Spinal cord (tissue), 10 donors: ENCODE measurements around the gene MRPS25. TPM values are rescaled to one million over a fixed set of nuclear protein-coding genes. Genes with fewer than 3 reads are reported as not detected.

Source experiments
- DNase-seq, 6 donors: peaks; one replicate each; pipeline versions ENCODE4 v3.0.0 to v3.0.0-alpha.2; 2013 to 2015; ENCODE audit warnings: low spot score in 6 of 6, low read depth in 4 of 6
- H3K27ac ChIP-seq: one replicate; pipeline ENCODE4 v1.5.1; 2013; ENCODE audit warnings: low read depth, low read length, control low read depth
- H3K27me3 ChIP-seq: one replicate; pipeline ENCODE4 v1.6.1; 2013; ENCODE audit warnings: low read length; ENCODE audit not compliant: control insufficient read depth, insufficient read depth
- H3K36me3 ChIP-seq: one replicate; pipeline ENCODE4 v1.6.1; 2013; ENCODE audit warnings: low read length; ENCODE audit not compliant: control insufficient read depth, insufficient read depth
- H3K4me1 ChIP-seq: one replicate; pipeline ENCODE4 v1.6.1; 2013; ENCODE audit warnings: low read length; ENCODE audit not compliant: control insufficient read depth, insufficient read depth
- H3K4me3 ChIP-seq: one replicate; pipeline ENCODE4 v1.5.1; 2013; ENCODE audit warnings: low read depth, low read length, control low read depth
- H3K9me3 ChIP-seq: one replicate; pipeline ENCODE4 v1.6.1; 2013; ENCODE audit warnings: low read length; ENCODE audit not compliant: control insufficient read depth, insufficient read depth
- WGBS: methylation state at CpG from one replicate; pipeline ENCODE4 v1.1.5; 2013; ENCODE audit warnings: missing lambda C conversion rate; ENCODE audit not compliant: insufficient coverage; 5-methylcytosine and 5-hydroxymethylcytosine counted together
- polyA plus RNA-seq, 2 donors: library from polyadenylated mRNA; unstranded; fragments of 120-200 nt; gene quantifications; one replicate each; pipeline ENCODE4 v1.2.1, GENCODE V29; 2013; ENCODE audit not compliant: insufficient read length in 2 of 2
- total RNA-seq, 2 donors: library from RNA; depleted of rRNA in 1 of 2; stranded (reverse); fragments of 120-200 nt in 1 of 2; fragments of >200 nt in 1 of 2; gene quantifications; one replicate each; pipeline versions ENCODE4 v1.2.3 to v1.2.4, GENCODE V29; 2013 to 2014
- donor health status: healthy.

The MRPS25 gene
- total and polyA plus RNA-seq, 4 donors = 21.1 to 97.4 (median 59.4) TPM

- 31% methylated on average over 3 of the region's 4 CpGs for WGBS
- Histone ChIP-seq H3K27ac (no peak overlapping the region), H3K36me3 (no peaks in the 10 kb centered on the region), H3K9me3 (no peaks in the 10 kb centered on the region), H3K27me3 (no peaks in the 10 kb centered on the region), H3K4me3 (no peak overlapping the region), H3K4me1 (peaks cover 13% of the 10 kb centered on the region)
- DNase-seq = peak in 1 of 6 donors; percentile 63
Observed at GRCh38 chr3:15102256-15102655, 37.1 kb upstream of the MRPS25 start.

DNA sequence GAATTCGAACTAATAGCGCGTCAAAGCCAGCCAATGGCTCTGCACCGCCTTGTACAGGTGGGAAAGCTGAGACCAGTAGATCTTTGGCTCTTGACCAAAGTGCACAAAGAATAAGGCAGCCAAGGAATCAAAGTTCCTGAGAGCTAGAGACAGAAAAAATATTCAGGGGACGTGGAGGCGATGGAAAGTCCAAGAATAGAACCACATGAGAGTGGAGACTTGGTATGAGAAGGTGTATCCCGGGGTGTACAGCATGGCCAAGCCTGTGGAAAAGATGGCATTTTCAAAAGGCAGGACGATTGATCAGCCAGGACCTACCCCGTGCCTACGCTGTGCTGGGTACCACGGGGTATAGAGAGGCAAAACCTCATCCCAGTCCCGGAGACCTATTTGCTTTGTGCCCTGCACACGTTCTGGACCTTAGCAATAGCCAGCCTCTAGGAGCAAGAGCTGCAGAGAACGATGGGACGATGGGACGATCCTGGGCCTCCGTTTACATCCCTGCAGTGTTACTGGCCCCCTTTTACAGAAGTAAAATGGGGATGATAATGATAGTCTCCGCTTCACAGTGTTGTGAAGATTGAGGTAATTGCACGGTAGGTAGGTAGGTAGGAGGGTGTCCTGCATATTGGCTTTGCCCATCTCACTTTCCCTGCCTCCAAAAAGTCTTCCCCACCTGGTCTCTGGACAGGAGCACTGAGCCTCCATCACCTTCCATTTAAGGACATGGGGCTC is 34.4 kb upstream of the MRPS25 start:
- Histone ChIP-seq H3K27ac (peak overlapping the region; percentile 74), H3K9me3 (no peaks in the 10 kb centered on the region), H3K36me3 (peaks cover 8% of the 10 kb centered on the region), H3K4me3 (peak overlapping the region; percentile 89), H3K27me3 (no peaks in the 10 kb centered on the region), H3K4me1 (peaks cover 17% of the 10 kb centered on the region)
- DNase-seq = no peak
- 5% methylated on average over 16 of the region's 19 CpGs for WGBS

DNA sequence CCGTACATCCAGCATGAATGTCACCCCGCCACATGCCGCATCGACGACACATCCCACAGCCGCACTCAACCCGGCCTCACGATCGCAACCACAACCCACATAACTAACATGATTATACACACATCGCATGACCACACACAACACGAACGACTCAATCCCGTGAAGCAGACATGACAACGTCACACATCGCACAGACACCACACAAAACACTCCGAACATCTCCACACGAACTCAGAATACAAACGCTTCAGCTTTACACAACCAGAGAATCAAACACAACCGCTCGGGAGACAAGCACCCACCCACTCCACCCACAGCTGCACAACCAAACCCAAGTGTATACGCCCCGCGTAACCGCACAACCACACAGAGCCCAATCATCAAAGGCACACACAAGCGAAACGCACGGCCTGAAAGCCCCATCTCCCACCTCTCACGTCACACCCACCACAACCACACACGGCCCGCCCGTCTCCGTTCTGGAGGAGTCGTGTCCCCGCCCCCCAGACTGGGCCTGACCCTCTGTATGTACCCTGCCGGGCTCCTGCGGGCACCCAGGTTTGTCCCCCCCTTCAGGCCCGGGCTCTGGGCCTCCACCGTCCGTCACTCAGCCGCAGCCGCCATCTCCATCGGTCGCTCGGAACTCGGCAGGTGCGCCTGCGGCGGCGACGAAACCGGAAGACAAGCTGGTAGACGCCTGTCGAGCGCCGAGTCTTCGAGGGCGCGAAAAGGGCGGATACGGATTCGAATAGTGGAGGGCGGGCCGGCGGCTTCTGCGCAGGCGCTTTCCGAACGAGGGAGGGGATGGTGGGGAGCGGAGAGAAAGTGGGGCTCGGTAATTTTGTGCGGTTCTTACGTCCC is 33.6 kb upstream of the MRPS25 start, which contains the start of gene RBSN:
Gene RBSN, minus strand, starts transcription at position 646 of the 861 bp plus-strand sequence. CDS start 3,028 bp downstream, outside the sequence.
- Histone ChIP-seq H3K27me3 (no peaks in the 10 kb centered on the region), H3K4me3 (peak within 1 kb of the TSS; percentile 89), H3K36me3 (peaks cover 14% of the 10 kb centered on the region), H3K9me3 (no peaks in the 10 kb centered on the region), H3K27ac (peak within 1 kb of the TSS; percentile 78), H3K4me1 (peaks cover 17% of the 10 kb centered on the region)
- peak; percentile 85 to 99 (median 94) for DNase-seq
- WGBS = under 1% methylated on average over 71 of the region's 72 CpGs

DNA sequence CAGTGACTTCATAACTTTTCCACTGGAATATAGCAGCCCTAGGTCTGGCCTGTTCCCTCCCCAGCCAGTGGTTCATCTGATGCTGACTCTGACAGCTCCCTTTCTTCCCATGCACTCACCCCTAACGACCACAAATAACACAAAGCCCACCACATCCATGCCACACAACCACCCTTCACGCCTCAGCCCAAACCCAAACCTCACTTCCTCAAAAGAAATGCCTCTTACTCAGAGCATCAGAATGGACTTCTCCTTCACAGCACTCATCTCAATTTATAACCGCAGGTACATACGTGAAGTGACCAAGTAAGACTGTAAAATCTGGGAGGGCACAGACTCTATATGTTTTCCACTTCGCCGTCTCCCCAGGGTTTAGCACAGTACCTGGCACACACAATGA is 32.8 kb upstream of the MRPS25 start:
- peak in 1 of 6 donors; percentile 4 for DNase-seq
- H3K4me3 ChIP-seq = peak overlapping the region; percentile 89
- WGBS = 41% methylated on average over 6 of the region's 6 CpGs

DNA sequence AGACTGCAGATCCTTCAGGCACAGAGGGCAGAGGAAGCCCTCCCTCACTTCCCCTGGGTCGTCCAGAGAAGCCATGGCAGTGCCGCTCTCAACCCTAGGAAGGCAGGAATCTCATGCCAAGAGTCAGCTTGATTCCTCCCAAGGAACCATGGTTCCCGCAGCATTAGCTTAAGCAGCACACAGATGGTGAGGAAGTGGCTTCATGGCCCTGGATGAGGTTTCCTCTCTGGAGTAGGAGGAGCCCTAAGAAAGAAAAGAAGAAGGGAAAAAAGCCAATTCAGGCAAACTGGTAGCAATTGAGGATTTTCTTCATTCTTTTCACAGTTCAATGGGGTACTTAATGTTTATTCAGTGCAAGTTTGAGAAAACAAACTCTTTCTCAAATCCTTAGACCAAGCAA is 30.9 kb upstream of the MRPS25 start:
- peaks cover 17% of the 10 kb centered on the region for H3K4me1 ChIP-seq
- DNase-seq = peak in 1 of 6 donors; percentile 9
- no peak overlapping the region for H3K4me3 ChIP-seq
- H3K36me3 ChIP-seq = peaks cover 24% of the 10 kb centered on the region
- no peaks in the 10 kb centered on the region for H3K9me3 ChIP-seq
- H3K27ac ChIP-seq = no peak overlapping the region
- WGBS = 56% methylated on average over 2 of the region's 3 CpGs
- no peaks in the 10 kb centered on the region for H3K27me3 ChIP-seq

More for the DNA sequence above, 32.8 kb upstream of the MRPS25 start:
- H3K4me1 ChIP-seq = peaks cover 17% of the 10 kb centered on the region
- no peaks in the 10 kb centered on the region for H3K9me3 ChIP-seq
- H3K27me3 ChIP-seq = no peaks in the 10 kb centered on the region
- peaks cover 20% of the 10 kb centered on the region for H3K36me3 ChIP-seq
- no peak overlapping the region for H3K27ac ChIP-seq

- no peak overlapping the region for H3K27ac ChIP-seq
- H3K9me3 ChIP-seq = no peaks in the 10 kb centered on the region
- no peaks in the 10 kb centered on the region for H3K27me3 ChIP-seq
- H3K36me3 ChIP-seq = peaks cover 34% of the 10 kb centered on the region
- no peak overlapping the region for H3K4me3 ChIP-seq
- DNase-seq = no peak
- peaks cover 12% of the 10 kb centered on the region for H3K4me1 ChIP-seq
- 91% methylated on average over 3 of the region's 5 CpGs for WGBS
Observed at GRCh38 chr3:15094187-15094875, 29.2 kb upstream of the MRPS25 start.

DNA sequence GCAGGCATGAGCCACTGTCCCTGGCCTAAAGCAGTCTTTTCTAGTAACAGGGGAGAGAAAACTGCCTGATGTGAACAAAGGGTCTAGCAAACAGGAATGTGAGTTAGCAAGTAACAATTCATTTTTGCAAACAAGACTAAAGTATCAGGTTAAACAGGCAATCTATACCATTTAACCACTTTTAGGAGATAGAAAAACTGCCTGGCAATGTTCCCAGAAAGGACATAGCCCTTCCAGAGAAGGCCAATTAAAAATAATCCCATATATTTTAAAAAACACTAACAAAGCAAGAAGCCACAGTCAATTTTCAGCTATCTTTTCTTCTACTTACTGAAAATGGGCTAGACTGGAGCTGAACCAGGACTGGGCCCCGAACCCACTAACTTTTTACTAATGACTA is 27.6 kb upstream of the MRPS25 start:
- Histone ChIP-seq H3K36me3 (peaks cover 43% of the 10 kb centered on the region), H3K27ac (no peak overlapping the region), H3K27me3 (no peaks in the 10 kb centered on the region), H3K9me3 (no peaks in the 10 kb centered on the region), H3K4me3 (no peak overlapping the region), H3K4me1 (peaks cover 9% of the 10 kb centered on the region)
- 88% methylated on average over 1 of the region's 1 CpG for WGBS
- no peak for DNase-seq

- no peak overlapping the region for H3K4me3 ChIP-seq
- H3K27me3 ChIP-seq = no peaks in the 10 kb centered on the region
- DNase-seq = no peak
- 90% methylated on average over 2 of the region's 5 CpGs for WGBS
- H3K4me1 ChIP-seq = no peaks in the 10 kb centered on the region
- H3K36me3 ChIP-seq = peaks cover 49% of the 10 kb centered on the region
- no peaks in the 10 kb centered on the region for H3K9me3 ChIP-seq
- no peak overlapping the region for H3K27ac ChIP-seq
Observed at GRCh38 chr3:15091575-15091974, 26.5 kb upstream of the MRPS25 start.

GRCh38 chr3:15089201-15089600 is 24.1 kb upstream of the MRPS25 start:
- no peaks in the 10 kb centered on the region for H3K27me3 ChIP-seq
- no peak overlapping the region for H3K27ac ChIP-seq
- no CpG with 5 or more reads among the region's 1 CpG for WGBS
- peaks cover 57% of the 10 kb centered on the region for H3K36me3 ChIP-seq
- DNase-seq = no peak
- H3K4me3 ChIP-seq = no peak overlapping the region
- H3K9me3 ChIP-seq = no peaks in the 10 kb centered on the region
- H3K4me1 ChIP-seq = no peaks in the 10 kb centered on the region
